Lower leg skin (tissue), 4 donors: Measurements from ENCODE around the gene WDR4. TPM values are rescaled to one million over a fixed set of nuclear protein-coding genes. Genes with fewer than 3 reads are reported as not detected.
"Not testable (repeated sequence)": the region's sequence is repeated elsewhere in the genome, so short reads cannot be mapped to it uniquely, and the experiment has no call there.

Experiments used
- DNase-seq, 2 donors: peaks; one replicate each; pipeline ENCODE4 v3.0.0-alpha.2; 2019; ENCODE audit warnings: low spot score in 2 of 2
- H3K4me3 ChIP-seq: fragments of 200-600 bp; sonication (generic); 2 replicates; pipeline ENCODE4 v1.5.1; 2017; ENCODE audit warnings: mild to moderate bottlenecking, low read depth; ENCODE audit not compliant: poor library complexity, severe bottlenecking
- CTCF ChIP-seq, 3 donors: fragments of 450-650 bp; IDR thresholded peaks; one replicate each; pipeline ENCODE4 v1.5.1; 2016; ENCODE audit warnings: antibody characterized with exemption in 3 of 3, mild to moderate bottlenecking in 3 of 3, moderate library complexity in 2 of 3
- POLR2A ChIP-seq, 2 donors: fragments of 450-650 bp; IDR thresholded peaks; one replicate each; pipeline ENCODE4 v1.6.1; 2016 to 2017; ENCODE audit warnings: antibody characterized with exemption in 2 of 2, mild to moderate bottlenecking in 1 of 2, moderate library complexity in 1 of 2
- WGBS, 2 donors: methylation state at CpG; one replicate each; pipeline ENCODE4 v1.1.5; 2018; 5-methylcytosine and 5-hydroxymethylcytosine counted together
- intact Hi-C: fragments of 100-400 bp; cut with DNase I; formaldehyde crosslinking; loops from one replicate; pipeline ENCODE4 v1.15.0; 2023; ENCODE audit warnings: low total_unique reads
- total RNA-seq, 4 donors: library from RNA; depleted of rRNA; stranded (reverse); fragments of >200 nt; gene quantifications; one replicate each; pipeline ENCODE4 v1.1.0, GENCODE V29; 2016

WDR4 gene
- total RNA-seq, 4 donors from 2014 or later = 10.3 to 17.4 (median 12.0) TPM

GRCh38 chr21:42841156-42841915 lies 38.0 kb downstream of the WDR4 start:
- no peak overlapping the region for H3K4me3 ChIP-seq
- intact Hi-C loops = no loop called here
- 93 to 95% methylated on average over 19 to 20 of the region's 21 CpGs for WGBS, 2 donors
- TF ChIP-seq POLR2A (IDR thresholded peaks at IDR 0.05) (no peak), CTCF (IDR thresholded peaks at IDR 0.05) (no peak)
- peak in 1 of 2 donors; percentile 64 for DNase-seq

GRCh38 chr21:42840411-42841155 lies 38.8 kb downstream of the WDR4 start:
- intact Hi-C loops = no loop called here
- peak in 1 of 2 donors; percentile 61 for DNase-seq

GRCh38 chr21:42839271-42840231 lies 39.8 kb downstream of the WDR4 start:
- no peak overlapping the region for H3K4me3 ChIP-seq
- DNase-seq = peak in 1 of 2 donors; percentile 74
- WGBS, 2 donors = 80 to 90% methylated on average over 23 to 25 of the region's 29 CpGs
- TF ChIP-seq POLR2A (IDR thresholded peaks at IDR 0.05) (no peak), CTCF (IDR thresholded peaks at IDR 0.05) (no peak)
- intact Hi-C loops = no loop called here

More at GRCh38 chr21:42840411-42841155, 38.8 kb downstream of the WDR4 start:
- 95 to 97% methylated on average over 14 of the region's 14 CpGs for WGBS, 2 donors
- TF ChIP-seq CTCF (IDR thresholded peaks at IDR 0.05) (no peak), POLR2A (IDR thresholded peaks at IDR 0.05) (no peak)
- H3K4me3 ChIP-seq = no peak overlapping the region

- DNase-seq, H3K4me3 ChIP-seq, intact Hi-C loops: not testable (repeated sequence)
- WGBS, 2 donors = 74 to 81% methylated on average over 8 of the region's 8 CpGs
Observed at GRCh38 chr21:42838212-42838690, 41.1 kb downstream of the WDR4 start.

GRCh38 chr21:42837421-42838211 lies 41.7 kb downstream of the WDR4 start:
- WGBS, 2 donors = 58 to 76% methylated on average over 23 to 42 of the region's 42 CpGs
- H3K4me3 ChIP-seq = no peak overlapping the region
- TF ChIP-seq POLR2A (IDR thresholded peaks at IDR 0.05) (no peak), CTCF (IDR thresholded peaks at IDR 0.05) (no peak)
- DNase-seq = peak in 1 of 2 donors; percentile 81
- intact Hi-C loops = no loop called here
